ENCODE results near the gene ZNF770.
"Not testable (repeated sequence)": the region's sequence is repeated elsewhere in the genome, so short reads cannot be mapped to it uniquely, and the experiment has no call there.

Gene ZNF770

GRCh38 chr15:34928349-34928748, 59.7 kb downstream of the ZNF770 start:
- not testable (repeated sequence) for H3K14ac ChIP-seq (ENCODE audit: low read length); H3K4me3 ChIP-seq (ENCODE audit: low read length in 2 of 2); H2AK5ac ChIP-seq (ENCODE audit: low read depth, low read length); H3K79me1 ChIP-seq (ENCODE audit: low read depth, low read length); H2BK12ac ChIP-seq (ENCODE audit: low read length); H3K23ac ChIP-seq (ENCODE audit: low read depth, low read length, poor library complexity); H2BK5ac ChIP-seq (ENCODE audit: low read length); H3K27me3 ChIP-seq (ENCODE audit: control insufficient read depth in 3 of 3, insufficient read depth in 3 of 3, low read depth in 1 of 3, low read length in 3 of 3); H4K91ac ChIP-seq (ENCODE audit: low read depth, low read length, poor library complexity); H3K9me3 ChIP-seq (replicated peaks in 1 of 2; ENCODE audit: control insufficient read depth in 2 of 2, insufficient read depth in 1 of 2, low read depth in 1 of 2, low read length in 2 of 2); H2BK15ac ChIP-seq (ENCODE audit: low read length); H2AFZ ChIP-seq (ENCODE audit: low read length); H2BK120ac ChIP-seq (ENCODE audit: low read depth, low read length); DNase-seq (ENCODE audit: low spot score); H3K4me1 ChIP-seq (ENCODE audit: control insufficient read depth in 2 of 2, insufficient read depth in 1 of 2, low read depth in 1 of 2, low read length in 2 of 2); H3K18ac ChIP-seq (ENCODE audit: low read length); H3K27ac ChIP-seq (replicated peaks; ENCODE audit: low read length); H3K4ac ChIP-seq (ENCODE audit: low read length); H4K8ac ChIP-seq (ENCODE audit: low read depth, low read length); H3K4me2 ChIP-seq (ENCODE audit: insufficient read depth, low read length, poor library complexity, severe bottlenecking); H3K9ac ChIP-seq (ENCODE audit: low read depth, low read length, poor library complexity)
- no CpG with 5 or more reads among the region's 6 CpGs for WGBS, 2 donors (ENCODE audit: extremely low coverage in 2 of 2, insufficient read length in 2 of 2, insufficient replicate concordance in 1 of 2)
- H3K36me3 ChIP-seq (replicated peaks in 1 of 2; ENCODE audit: control insufficient read depth in 2 of 2, insufficient read depth in 2 of 2, low read length in 2 of 2), result peaks cover 11 to 88% of the 10 kb centered on the region in 2 donors
